Measurements from ENCODE around the gene ETV6.

- no peak for TF ChIP-seq POLR2A (IDR thresholded peaks at IDR 0.05)
- no peak for TF ChIP-seq CTCF (IDR thresholded peaks at IDR 0.05)
- TF ChIP-seq POLR2AphosphoS5 (IDR thresholded peaks at IDR 0.05) = no peak
Measured at GRCh38 chr12:11884116-11884515, 234.6 kb downstream of the ETV6 start.

Data from upper lobe of left lung (tissue), 4 donors.